Esophagus muscularis mucosa (tissue), 4 donors: ENCODE results near the gene B2M. TPM values are rescaled to one million over a fixed set of nuclear protein-coding genes. Genes with fewer than 3 reads are reported as not detected.

Source experiments
- DNase-seq: peaks from one replicate; pipeline ENCODE4 v3.0.0-alpha.2; 2017; ENCODE audit errors: extremely low spot score
- H3K27ac ChIP-seq, 4 donors: fragments of 200-600 bp; sonication (generic); replicated peaks in 1 of 4; 1 replicate in 3 of 4; 2 replicates in 1 of 4; pipeline ENCODE4 v1.5.1; 2016 to 2019; ENCODE audit warnings: mild to moderate bottlenecking in 1 of 4
- H3K27me3 ChIP-seq, 4 donors: fragments of 200-600 bp; sonication (generic); one replicate each; pipeline versions ENCODE4 v1.5.1 to v1.6.0; 2016 to 2019
- H3K36me3 ChIP-seq, 4 donors: fragments of 200-600 bp; sonication (generic); one replicate each; pipeline ENCODE4 v1.5.1; 2016 to 2019
- H3K4me1 ChIP-seq, 4 donors: fragments of 200-600 bp; sonication (generic); one replicate each; pipeline ENCODE4 v1.5.1; 2016 to 2019
- H3K4me3 ChIP-seq, 4 donors: fragments of 200-600 bp; sonication (generic); 1 replicate in 2 of 4; 2 replicates in 2 of 4; pipeline ENCODE4 v1.5.1; 2016 to 2019; ENCODE audit warnings: mild to moderate bottlenecking in 4 of 4, moderate library complexity in 1 of 4
- H3K9me3 ChIP-seq, 4 donors: fragments of 200-600 bp; sonication (generic); 1 replicate in 3 of 4; 2 replicates in 1 of 4; pipeline ENCODE4 v1.5.1; 2016 to 2019
- EP300 ChIP-seq: sonication (generic); formaldehyde crosslinking; IDR thresholded peaks from one replicate; pipeline ENCODE4 v1.6.1; 2017; ENCODE audit warnings: antibody characterized with exemption
- POLR2A ChIP-seq: fragments of 450-650 bp; IDR thresholded peaks from one replicate; pipeline ENCODE4 v1.6.1; 2017; ENCODE audit warnings: antibody characterized with exemption, moderate library complexity, mild to moderate bottlenecking, low read depth
- POLR2AphosphoS5 ChIP-seq, 2 donors: sonication (generic); formaldehyde crosslinking; IDR thresholded peaks; one replicate each; pipeline ENCODE4 v1.6.1; 2017; ENCODE audit warnings: antibody characterized with exemption in 2 of 2
- WGBS: methylation state at CpG from one replicate; pipeline ENCODE4 v1.1.5; 2018; 5-methylcytosine and 5-hydroxymethylcytosine counted together
- intact Hi-C: fragments of 100-400 bp; cut with DNase I; formaldehyde crosslinking; loops from one replicate; pipeline ENCODE4 v1.15.1; 2023
- total RNA-seq, 4 donors: library from RNA; depleted of rRNA; stranded (reverse); fragments of >200 nt; gene quantifications; one replicate each; pipeline versions ENCODE4 v1.1.0 to v1.2.1, GENCODE V29; 2016
- TF ChIP-seq, protein P1 (sequence below), 3 experiments: fragments of 200-600 bp in 2 of 3; fragments of 450-650 bp in 1 of 3; sonication (generic) in 2 of 3; IDR thresholded peaks; one replicate each; pipeline ENCODE4 v1.5.1; 2017 to 2019; ENCODE audit warnings: antibody characterized with exemption in 3 of 3, mild to moderate bottlenecking in 2 of 3, moderate library complexity in 1 of 3

B2M gene
- total RNA-seq, 4 donors from 2014 or later, result 1,352 to 2,424 (median 1,510) TPM

GRCh38 chr15:44670087-44670950 lies 41.0 kb upstream of the B2M start:
- no peak for DNase-seq
- Histone ChIP-seq H3K4me1 (no peaks in the 10 kb centered on the region), H3K4me3 (no peak overlapping the region), H3K27ac (no peak overlapping the region), H3K9me3 (no peaks in the 10 kb centered on the region), H3K27me3 (peaks cover 0 to 10% (median 0%) of the 10 kb centered on the region in 4 donors), H3K36me3 (no peaks in the 10 kb centered on the region)
- intact Hi-C loops, result no loop called here
- 88% methylated on average over 6 of the region's 6 CpGs for WGBS
- TF ChIP-seq POLR2A (no peak), POLR2AphosphoS5 (IDR thresholded peaks at IDR 0.05) (no peak), EP300 (no peak)
- TF ChIP-seq, protein P1, sequence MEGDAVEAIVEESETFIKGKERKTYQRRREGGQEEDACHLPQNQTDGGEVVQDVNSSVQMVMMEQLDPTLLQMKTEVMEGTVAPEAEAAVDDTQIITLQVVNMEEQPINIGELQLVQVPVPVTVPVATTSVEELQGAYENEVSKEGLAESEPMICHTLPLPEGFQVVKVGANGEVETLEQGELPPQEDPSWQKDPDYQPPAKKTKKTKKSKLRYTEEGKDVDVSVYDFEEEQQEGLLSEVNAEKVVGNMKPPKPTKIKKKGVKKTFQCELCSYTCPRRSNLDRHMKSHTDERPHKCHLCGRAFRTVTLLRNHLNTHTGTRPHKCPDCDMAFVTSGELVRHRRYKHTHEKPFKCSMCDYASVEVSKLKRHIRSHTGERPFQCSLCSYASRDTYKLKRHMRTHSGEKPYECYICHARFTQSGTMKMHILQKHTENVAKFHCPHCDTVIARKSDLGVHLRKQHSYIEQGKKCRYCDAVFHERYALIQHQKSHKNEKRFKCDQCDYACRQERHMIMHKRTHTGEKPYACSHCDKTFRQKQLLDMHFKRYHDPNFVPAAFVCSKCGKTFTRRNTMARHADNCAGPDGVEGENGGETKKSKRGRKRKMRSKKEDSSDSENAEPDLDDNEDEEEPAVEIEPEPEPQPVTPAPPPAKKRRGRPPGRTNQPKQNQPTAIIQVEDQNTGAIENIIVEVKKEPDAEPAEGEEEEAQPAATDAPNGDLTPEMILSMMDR (IDR thresholded peaks at IDR 0.05), result no peak

DNA sequence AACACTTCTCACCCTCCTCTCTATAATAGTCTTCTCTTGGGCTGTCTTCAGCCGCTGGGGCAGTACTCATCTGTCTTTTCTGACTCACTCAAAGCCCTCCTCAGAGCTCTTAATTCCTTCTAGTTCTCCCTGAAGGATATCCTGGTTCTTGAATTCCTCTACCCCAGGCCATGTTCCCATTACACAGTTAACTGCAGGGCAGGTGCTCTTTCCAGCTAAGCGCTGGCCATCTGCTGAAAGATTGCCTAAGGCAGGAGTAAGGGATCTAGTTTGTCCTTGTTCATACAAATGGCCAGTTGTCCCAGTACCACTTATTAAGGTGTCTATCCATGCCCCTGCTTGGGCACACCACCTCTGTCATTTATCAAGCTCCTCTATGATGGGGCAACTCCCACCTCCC lies 37.7 kb upstream of the B2M start:
- intact Hi-C loops, result no loop called here
- WGBS, result 97% methylated on average over 2 of the region's 2 CpGs

GRCh38 chr15:44675911-44676310 lies 35.4 kb upstream of the B2M start:
- H3K27ac ChIP-seq, result no peak overlapping the region
- H3K9me3 ChIP-seq, result no peaks in the 10 kb centered on the region
- TF ChIP-seq POLR2A (no peak), POLR2AphosphoS5 (IDR thresholded peaks at IDR 0.05) (no peak), EP300 (no peak)
- TF ChIP-seq, protein P1 (IDR thresholded peaks at IDR 0.05), result no peak
- 84% methylated on average over 5 of the region's 5 CpGs for WGBS
- H3K4me1 ChIP-seq, result no peaks in the 10 kb centered on the region
- H3K4me3 ChIP-seq, result no peak overlapping the region
- no peaks in the 10 kb centered on the region for H3K36me3 ChIP-seq
- peaks cover 0 to 11% (median 0%) of the 10 kb centered on the region in 4 donors for H3K27me3 ChIP-seq
- intact Hi-C loops, result no loop called here
- DNase-seq, result no peak

More for the DNA sequence above, 37.7 kb upstream of the B2M start:
- Histone ChIP-seq H3K4me1 (no peaks in the 10 kb centered on the region), H3K4me3 (no peak overlapping the region), H3K27ac (no peak overlapping the region), H3K27me3 (peaks cover 0 to 10% (median 0%) of the 10 kb centered on the region in 4 donors), H3K9me3 (no peaks in the 10 kb centered on the region), H3K36me3 (no peaks in the 10 kb centered on the region)
- DNase-seq, result no peak
- TF ChIP-seq POLR2AphosphoS5 (IDR thresholded peaks at IDR 0.05) (no peak), POLR2A (no peak), EP300 (no peak)
- TF ChIP-seq, protein P1 (IDR thresholded peaks at IDR 0.05), result no peak

- Histone ChIP-seq H3K9me3 (no peaks in the 10 kb centered on the region), H3K4me3 (no peak overlapping the region), H3K27me3 (peaks cover 0 to 16% (median 0%) of the 10 kb centered on the region in 4 donors), H3K36me3 (no peaks in the 10 kb centered on the region), H3K27ac (no peak overlapping the region), H3K4me1 (no peaks in the 10 kb centered on the region)
- intact Hi-C loops, result no loop called here
- no peak for TF ChIP-seq POLR2AphosphoS5 (IDR thresholded peaks at IDR 0.05)
- no peak for TF ChIP-seq POLR2A
- TF ChIP-seq, protein P1 (IDR thresholded peaks at IDR 0.05), result no peak
- TF ChIP-seq EP300, result no peak
- WGBS, result 72% methylated on average over 7 of the region's 7 CpGs
- no peak for DNase-seq
Observed at GRCh38 chr15:44676676-44677075, 34.6 kb upstream of the B2M start.
